Measurements from ENCODE around the gene PARD3.

The PARD3 gene

DNA sequence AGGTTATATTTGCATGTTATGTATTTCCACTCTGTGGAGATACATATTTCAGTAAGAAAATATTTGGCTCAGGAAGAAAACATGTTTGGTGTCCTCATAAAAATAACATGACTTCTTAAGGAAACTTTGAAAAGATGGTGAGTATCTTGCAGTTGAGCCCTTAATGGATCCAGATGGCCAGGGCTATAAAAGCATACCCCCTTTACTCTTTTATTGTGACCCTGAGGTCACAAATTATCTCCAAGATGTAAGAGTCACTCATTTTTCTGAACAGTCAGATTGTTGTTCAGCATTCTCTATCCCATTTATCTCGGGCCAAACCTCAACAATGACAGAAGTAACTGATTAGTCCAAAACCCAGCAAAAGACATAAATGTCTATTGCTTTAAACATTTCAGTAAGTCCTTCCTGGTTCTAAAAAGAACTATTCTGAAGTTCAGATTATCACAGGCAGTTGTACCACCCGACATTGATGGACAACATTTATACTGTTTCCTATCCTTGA lies 539.4 kb downstream of the PARD3 start:
- TF ChIP-seq POLR2AphosphoS5 (IDR thresholded peaks at IDR 0.05; ENCODE audit: low read depth, low read length) (no peak), TAF1 (IDR thresholded peaks at IDR 0.05; ENCODE audit: borderline replicate concordance, insufficient read depth, low read length) (no peak), SIN3A (IDR thresholded peaks at IDR 0.05; ENCODE audit: borderline replicate concordance, insufficient read depth, low read length) (no peak), FOXP2 (optimal IDR thresholded peaks at IDR 0.05; ENCODE audit: borderline replicate concordance, extremely low read depth, extremely low read length, insufficient read depth) (no peak)
- TF ChIP-seq, protein P1, sequence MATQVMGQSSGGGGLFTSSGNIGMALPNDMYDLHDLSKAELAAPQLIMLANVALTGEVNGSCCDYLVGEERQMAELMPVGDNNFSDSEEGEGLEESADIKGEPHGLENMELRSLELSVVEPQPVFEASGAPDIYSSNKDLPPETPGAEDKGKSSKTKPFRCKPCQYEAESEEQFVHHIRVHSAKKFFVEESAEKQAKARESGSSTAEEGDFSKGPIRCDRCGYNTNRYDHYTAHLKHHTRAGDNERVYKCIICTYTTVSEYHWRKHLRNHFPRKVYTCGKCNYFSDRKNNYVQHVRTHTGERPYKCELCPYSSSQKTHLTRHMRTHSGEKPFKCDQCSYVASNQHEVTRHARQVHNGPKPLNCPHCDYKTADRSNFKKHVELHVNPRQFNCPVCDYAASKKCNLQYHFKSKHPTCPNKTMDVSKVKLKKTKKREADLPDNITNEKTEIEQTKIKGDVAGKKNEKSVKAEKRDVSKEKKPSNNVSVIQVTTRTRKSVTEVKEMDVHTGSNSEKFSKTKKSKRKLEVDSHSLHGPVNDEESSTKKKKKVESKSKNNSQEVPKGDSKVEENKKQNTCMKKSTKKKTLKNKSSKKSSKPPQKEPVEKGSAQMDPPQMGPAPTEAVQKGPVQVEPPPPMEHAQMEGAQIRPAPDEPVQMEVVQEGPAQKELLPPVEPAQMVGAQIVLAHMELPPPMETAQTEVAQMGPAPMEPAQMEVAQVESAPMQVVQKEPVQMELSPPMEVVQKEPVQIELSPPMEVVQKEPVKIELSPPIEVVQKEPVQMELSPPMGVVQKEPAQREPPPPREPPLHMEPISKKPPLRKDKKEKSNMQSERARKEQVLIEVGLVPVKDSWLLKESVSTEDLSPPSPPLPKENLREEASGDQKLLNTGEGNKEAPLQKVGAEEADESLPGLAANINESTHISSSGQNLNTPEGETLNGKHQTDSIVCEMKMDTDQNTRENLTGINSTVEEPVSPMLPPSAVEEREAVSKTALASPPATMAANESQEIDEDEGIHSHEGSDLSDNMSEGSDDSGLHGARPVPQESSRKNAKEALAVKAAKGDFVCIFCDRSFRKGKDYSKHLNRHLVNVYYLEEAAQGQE (IDR thresholded peaks at IDR 0.05; ENCODE audit: insufficient read depth in 1 of 2, low read depth in 2 of 2, low read length in 2 of 2), result no peak

DNA sequence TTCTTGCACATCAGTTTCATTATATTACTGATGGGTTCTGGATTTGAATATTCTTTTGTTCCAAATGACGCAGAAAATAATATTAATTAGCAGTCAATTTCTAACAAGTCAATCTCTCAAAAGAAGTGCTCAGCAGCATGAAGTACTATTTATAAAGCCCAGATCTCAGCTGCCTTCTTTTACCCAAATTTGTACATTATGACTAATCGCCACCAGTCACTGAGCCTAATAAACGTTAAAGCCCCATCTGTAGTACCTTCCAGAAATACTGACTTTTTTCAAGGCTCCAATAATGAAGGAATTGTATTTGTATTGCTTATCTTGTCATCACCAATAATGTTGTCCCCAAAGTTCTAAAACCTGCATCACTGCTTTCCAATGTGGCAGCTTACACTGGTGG lies 540.2 kb downstream of the PARD3 start:
- no peak for TF ChIP-seq FOXP2 (optimal IDR thresholded peaks at IDR 0.05; ENCODE audit: borderline replicate concordance, extremely low read depth, extremely low read length, insufficient read depth)
- TF ChIP-seq, protein P1 (IDR thresholded peaks at IDR 0.05; ENCODE audit: insufficient read depth in 1 of 2, low read depth in 2 of 2, low read length in 2 of 2), result no peak
- no peak for TF ChIP-seq SIN3A (IDR thresholded peaks at IDR 0.05; ENCODE audit: borderline replicate concordance, insufficient read depth, low read length)

DNA sequence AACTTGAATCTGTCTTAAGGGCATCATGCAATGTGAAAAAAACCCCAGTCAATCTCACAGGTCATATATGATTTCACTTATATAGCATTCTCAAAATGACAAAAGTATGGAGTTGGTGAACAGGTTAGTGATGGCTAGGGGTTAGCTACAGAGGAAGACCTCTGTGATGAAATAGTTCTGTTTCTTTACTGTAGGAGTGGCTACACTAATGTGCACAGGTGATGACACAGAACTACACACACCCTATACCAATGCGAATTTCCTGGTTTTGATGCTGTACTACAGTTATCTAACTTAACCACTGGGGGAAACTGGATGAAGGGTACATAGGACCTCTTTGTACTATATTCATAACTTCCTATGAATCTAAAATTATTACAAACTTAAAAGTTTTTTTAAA lies 541.8 kb downstream of the PARD3 start:
- TF ChIP-seq SIN3A (IDR thresholded peaks at IDR 0.05; ENCODE audit: borderline replicate concordance, insufficient read depth, low read length), result no peak
- TF ChIP-seq, protein P1 (IDR thresholded peaks at IDR 0.05; ENCODE audit: insufficient read depth in 1 of 2, low read depth in 2 of 2, low read length in 2 of 2), result no peak
- no peak for TF ChIP-seq POLR2AphosphoS5 (IDR thresholded peaks at IDR 0.05; ENCODE audit: low read depth, low read length)
- TF ChIP-seq FOXP2 (optimal IDR thresholded peaks at IDR 0.05; ENCODE audit: borderline replicate concordance, extremely low read depth, extremely low read length, insufficient read depth), result no peak
- no peak for TF ChIP-seq TAF1 (IDR thresholded peaks at IDR 0.05; ENCODE audit: borderline replicate concordance, insufficient read depth, low read length)

DNA sequence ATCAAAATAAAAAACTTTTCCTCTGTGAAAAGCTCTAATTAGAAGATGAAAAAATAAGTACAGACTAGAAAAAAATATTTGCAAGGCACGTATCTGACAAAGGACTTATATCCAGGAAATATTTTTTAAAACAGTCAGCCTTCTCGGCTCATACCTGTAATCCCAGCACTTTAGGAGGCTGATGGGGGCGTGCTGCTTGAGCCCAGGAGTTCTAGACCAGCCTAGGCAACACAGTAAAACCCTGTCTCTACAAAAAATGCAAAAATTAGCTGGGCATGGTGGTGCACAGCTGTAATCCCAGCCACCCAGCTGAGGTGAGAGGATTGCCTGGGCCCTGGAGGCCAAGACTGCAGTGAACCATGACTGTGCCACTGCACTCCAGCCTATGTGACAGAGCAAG lies 542.8 kb downstream of the PARD3 start:
- no peak for TF ChIP-seq FOXP2 (optimal IDR thresholded peaks at IDR 0.05; ENCODE audit: borderline replicate concordance, extremely low read depth, extremely low read length, insufficient read depth)
- TF ChIP-seq SIN3A (IDR thresholded peaks at IDR 0.05; ENCODE audit: borderline replicate concordance, insufficient read depth, low read length), result no peak
- TF ChIP-seq TAF1 (IDR thresholded peaks at IDR 0.05; ENCODE audit: borderline replicate concordance, insufficient read depth, low read length), result no peak
- TF ChIP-seq, protein P1 (IDR thresholded peaks at IDR 0.05; ENCODE audit: insufficient read depth in 1 of 2, low read depth in 2 of 2, low read length in 2 of 2), result no peak
- no peak for TF ChIP-seq POLR2AphosphoS5 (IDR thresholded peaks at IDR 0.05; ENCODE audit: low read depth, low read length)

DNA sequence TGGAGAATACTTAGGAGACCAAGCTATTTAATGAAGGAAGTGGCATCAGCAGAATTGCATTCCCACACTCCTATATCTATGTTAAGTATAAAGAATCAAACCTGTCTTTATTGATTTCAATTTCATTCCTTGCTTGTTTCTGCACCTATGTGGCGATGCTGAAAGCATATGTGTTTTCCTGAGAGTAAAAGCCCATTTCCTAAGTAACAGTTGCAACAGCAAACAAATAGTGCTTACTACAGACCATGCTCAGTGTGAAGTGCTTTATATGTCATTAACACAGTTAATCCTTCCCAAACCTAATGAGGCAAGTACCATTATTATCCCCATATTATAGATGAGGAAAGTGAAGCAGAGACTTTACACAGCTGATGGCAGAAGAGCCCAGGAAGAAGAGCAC lies 552.1 kb downstream of the PARD3 start:
- TF ChIP-seq, protein P1 (IDR thresholded peaks at IDR 0.05; ENCODE audit: insufficient read depth in 1 of 2, low read depth in 2 of 2, low read length in 2 of 2), result no peak
- TF ChIP-seq FOXP2 (optimal IDR thresholded peaks at IDR 0.05; ENCODE audit: borderline replicate concordance, extremely low read depth, extremely low read length, insufficient read depth) (no peak), TAF1 (IDR thresholded peaks at IDR 0.05; ENCODE audit: borderline replicate concordance, insufficient read depth, low read length) (no peak), POLR2AphosphoS5 (IDR thresholded peaks at IDR 0.05; ENCODE audit: low read depth, low read length) (no peak), SIN3A (IDR thresholded peaks at IDR 0.05; ENCODE audit: borderline replicate concordance, insufficient read depth, low read length) (no peak)
